NCI-H1092 (cell line): ENCODE results near the gene OR2T29.
"Not testable (repeated sequence)": the region's sequence is repeated elsewhere in the genome, so short reads cannot be mapped to it uniquely, and the experiment has no call there.

Experiments used
- DNase-seq: peaks from one replicate; lab custom pipeline; 2025; lab: John Stamatoyannopoulos, UW

OR2T29 gene

DNA sequence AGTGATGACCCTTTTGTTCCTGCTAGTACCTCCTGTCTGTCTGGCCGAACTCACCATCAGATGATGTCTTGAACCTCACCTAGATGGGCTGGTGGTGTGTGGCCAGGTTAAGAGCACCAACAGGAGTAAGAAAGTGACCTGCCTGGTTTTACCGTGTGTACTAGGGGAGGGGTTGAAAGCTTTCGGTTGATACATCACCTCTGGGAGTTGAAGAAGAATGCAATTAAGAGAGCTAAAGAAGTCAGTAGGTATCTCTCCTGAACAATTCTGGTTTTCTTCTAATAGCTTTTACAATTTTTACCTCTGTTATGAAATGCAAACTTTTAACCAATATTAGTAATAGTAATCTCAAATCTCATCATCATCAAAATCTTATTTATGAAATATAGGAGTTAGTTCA, at the start of gene OR2T29:
TSS of gene OR2T29 (minus strand) at position 101 of the 400 bp plus-strand sequence. CDS start 3,281 bp downstream, outside the sequence.
- not testable (repeated sequence) for DNase-seq

DNA sequence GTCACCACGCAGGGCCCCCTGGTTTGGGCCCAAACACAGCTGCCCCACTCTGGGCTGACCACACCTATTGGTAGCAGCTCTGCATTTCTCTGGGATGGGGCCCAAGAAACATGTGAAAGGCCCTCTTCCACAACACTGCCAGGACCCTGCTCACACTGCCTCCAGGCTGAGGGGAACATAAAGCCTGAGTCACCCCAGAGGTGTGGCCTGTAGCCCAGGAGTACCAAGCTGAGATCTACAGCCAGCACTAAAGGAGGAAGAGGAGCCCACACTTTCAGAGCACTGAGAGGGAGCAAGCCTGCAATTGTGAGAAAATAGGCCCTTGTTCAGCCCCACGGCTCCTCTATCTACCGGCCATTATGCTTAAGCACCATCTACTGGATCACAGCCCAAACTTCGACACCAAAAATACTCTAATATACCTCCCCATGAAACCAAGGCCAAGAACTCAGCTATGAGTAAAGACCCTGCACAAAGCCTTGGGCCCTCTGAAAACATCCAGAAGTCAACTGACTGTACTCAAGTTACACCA, 49.4 kb upstream of the OR2T29 start:
- no peak for DNase-seq

DNA sequence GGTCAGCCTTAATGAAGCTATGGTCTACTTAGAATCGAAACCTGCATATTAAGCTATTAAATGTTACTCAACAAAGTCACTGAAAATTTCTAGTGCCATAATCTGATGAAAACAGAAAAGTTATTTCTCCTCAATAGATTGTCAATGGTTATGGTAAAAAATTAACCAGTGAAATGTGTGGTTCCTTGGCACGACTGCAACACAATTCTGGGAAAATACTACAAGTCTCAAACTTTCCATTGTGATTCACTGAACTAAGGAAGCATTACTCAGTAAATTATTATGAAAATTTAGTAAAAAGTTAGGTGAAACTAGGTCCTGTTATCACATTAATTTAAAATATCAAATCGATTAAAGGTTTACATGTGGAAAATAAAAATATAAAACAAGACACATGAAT, 47.7 kb upstream of the OR2T29 start:
- no peak for DNase-seq

DNA sequence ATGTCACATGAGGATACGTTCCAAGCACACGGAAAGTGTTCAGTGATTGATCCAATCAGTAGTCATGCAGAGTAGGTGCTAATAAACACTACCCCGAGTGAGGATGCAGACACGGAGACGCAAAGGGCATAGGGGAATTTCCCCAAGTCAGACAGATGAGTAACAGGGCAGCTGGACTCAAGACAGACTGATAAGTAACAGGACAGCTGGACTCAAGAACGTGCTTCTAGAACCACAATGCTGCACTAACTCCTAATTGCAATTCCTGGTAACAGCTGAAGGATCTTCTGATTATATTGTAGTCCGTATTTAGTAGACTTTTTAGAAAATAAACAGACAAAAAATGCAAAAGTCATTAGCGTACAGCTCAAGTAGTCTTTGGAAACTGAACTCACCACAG, 36.8 kb upstream of the OR2T29 start:
- DNase-seq, result no peak

DNA sequence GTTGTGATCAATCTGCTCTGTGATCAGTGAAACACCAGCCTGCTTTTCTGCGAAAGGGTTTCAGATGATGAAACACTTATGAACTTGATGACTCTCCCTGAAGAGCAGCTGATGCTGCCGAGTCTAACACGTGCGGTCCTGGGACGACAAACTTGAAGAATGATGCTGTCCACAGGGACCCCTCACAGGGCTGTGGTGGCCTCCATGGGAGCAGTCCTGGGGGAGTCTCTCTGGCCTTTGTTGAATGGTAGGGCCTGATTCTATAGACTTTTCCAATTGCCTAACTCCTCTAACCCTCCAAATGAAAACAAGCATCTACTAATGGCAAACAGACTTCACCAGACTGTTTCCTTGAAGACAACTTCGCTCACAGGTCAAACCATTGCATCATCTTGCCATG, 35.0 kb upstream of the OR2T29 start, which contains the start of gene OR2T10:
TSS of gene OR2T10 (minus strand) at position 112 of the 400 bp plus-strand sequence. CDS start 3,932 bp downstream, outside the sequence.
- DNase-seq, result no peak

GRCh38 chr1:248596615-248597014, 34.0 kb upstream of the OR2T29 start:
- no peak for DNase-seq

GRCh38 chr1:248593226-248593625, 30.7 kb upstream of the OR2T29 start:
- no peak for DNase-seq

- DNase-seq, result no peak
Measured at GRCh38 chr1:248592655-248593054, 30.1 kb upstream of the OR2T29 start.

- no peak for DNase-seq
Measured at GRCh38 chr1:248590055-248590454, 27.5 kb upstream of the OR2T29 start.

DNA sequence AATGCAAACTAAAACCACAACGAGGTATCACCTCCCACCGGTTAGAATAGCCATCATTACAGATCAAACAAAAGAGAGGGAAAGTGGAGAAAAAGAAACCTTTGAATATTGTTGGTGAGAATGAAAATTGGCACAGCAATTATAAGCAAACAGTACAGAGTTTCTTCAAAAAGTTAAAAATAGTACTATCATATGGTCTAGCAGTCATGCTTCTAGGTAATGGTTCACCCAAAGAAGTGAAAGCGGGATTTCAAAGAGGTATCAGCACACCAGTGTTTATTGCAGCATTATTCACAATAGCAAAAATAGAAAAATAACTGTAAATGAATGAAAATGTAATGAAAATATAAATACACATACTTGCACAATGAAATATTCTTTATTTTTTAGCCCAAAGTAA, 26.8 kb upstream of the OR2T29 start:
- DNase-seq, result no peak

GRCh38 chr1:248585266-248585665, 22.7 kb upstream of the OR2T29 start:
- DNase-seq, result no peak

DNA sequence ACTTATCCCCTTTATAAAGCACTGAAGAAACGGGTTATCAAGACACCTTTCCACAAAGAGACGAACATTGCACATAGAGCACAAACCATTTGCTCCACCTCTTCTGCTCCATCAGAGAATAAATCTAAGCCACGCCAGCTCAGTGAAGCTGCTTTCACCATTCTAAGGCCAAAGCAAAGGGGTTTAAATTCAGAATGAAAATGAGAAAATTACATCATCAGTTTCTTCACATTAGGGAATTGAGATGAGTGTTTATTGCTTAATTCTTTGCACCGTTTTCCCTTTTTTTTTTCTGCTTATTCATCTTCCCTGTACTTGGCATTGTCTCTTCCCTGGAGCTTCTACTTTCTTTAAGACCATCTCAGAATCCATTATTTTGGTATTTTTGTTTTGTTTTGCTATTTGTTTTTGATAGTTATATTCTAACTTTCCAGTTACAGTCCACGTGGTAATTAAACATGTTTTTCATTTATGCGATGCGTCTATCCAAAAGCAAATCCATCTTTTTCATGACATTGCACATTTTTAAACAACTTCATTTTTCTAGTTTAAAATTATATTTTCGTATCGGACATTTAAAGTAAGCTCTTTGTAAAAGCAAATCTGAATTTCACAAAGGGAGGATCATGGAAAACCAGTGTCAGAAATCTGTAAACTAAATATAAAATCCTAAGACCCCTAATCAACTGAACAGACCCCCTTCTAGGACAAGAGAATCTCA, 13.8 kb upstream of the OR2T29 start:
- no peak for DNase-seq

- not testable (repeated sequence) for DNase-seq
Measured at GRCh38 chr1:248574657-248575056, 12.1 kb upstream of the OR2T29 start, which contains the start of gene OR2T34. TSS of gene OR2T34 (minus strand) at chr1:248574757. CDS start at chr1:248574757, 0 bp downstream.

DNA sequence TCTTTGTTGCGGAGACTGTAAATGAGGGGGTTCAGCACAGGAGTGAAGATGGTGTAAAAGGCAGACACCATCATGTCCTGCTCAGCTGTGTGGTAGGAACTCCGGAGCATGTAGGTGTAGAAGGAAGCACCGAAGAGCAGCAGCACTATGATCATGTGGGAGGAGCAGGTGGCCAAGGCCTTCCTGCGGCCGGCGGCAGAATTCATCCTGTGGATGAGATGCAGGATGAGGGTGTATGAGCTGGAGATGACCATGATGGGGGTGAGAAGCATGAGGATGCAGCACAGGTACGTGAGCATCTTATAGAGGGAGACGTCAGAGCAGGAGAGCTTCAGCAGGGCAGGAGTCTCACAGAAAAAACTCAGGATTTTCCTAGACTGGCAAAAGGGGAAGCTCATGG, 11.3 kb upstream of the OR2T29 start:
- DNase-seq, result not testable (repeated sequence)

GRCh38 chr1:248572049-248572448, 9.5 kb upstream of the OR2T29 start:
- not testable (repeated sequence) for DNase-seq

DNA sequence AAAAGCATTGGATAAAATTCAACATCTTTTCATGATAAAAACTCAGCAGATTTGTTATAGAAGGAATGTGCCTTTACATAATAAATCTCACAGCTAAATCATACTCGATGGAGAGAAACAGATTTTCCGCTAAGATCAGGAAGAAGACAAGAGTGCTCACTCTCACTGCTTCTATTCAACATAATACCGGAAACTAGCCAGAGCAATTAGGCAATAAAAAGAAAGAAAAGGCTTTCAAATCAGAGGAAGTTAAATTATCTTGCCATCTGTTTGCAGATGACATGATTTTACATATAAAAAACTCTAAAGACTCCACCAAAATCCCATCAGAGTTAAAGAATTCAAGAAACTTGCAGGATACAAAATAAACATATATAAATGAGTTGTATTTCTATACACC, 8.2 kb upstream of the OR2T29 start:
- DNase-seq, result not testable (repeated sequence)

DNA sequence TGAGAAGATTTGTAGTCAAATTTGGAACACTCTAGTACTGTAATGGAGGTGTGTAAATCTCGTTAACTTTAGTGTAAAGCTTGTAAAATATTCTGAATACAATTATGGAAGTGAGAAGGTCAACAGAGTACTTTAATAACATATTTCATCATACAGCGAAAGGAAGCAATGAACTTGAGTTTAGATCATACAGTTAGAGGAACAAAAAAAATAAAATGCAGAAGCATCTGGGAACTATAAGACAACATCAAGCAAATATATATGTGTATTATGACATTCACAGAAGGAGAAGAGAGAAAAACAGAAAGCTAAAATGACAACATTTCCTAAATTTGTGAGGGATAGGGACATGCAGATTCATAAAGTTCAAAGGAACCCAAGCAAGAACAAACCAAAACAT, 6.5 kb upstream of the OR2T29 start:
- DNase-seq, result not testable (repeated sequence)

- DNase-seq, result not testable (repeated sequence)
Measured at GRCh38 chr1:248565530-248566373, 3.2 kb upstream of the OR2T29 start.

DNA sequence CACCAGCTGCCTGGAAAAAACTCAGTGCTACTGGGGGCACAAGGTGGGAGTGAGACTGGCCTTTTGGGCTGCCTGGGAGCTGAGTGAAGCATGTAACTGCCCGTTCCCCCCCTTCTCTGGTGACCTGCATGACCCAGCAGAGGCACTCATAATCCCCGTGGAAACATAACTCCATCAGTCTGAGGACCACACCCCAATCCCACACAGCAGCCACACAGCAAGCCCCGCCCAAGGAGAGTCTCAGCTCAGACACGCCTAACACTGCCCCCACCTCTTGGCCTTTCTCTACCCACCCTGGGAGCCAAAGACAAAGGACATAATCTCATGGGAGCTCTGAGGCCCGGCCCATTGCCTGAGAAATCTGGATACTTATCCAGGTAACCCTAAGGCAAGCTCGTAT, 11.5 kb downstream of the OR2T29 start:
- DNase-seq, result not testable (repeated sequence)

GRCh38 chr1:248547383-248547782, 15.2 kb downstream of the OR2T29 start:
- DNase-seq, result not testable (repeated sequence)

DNA sequence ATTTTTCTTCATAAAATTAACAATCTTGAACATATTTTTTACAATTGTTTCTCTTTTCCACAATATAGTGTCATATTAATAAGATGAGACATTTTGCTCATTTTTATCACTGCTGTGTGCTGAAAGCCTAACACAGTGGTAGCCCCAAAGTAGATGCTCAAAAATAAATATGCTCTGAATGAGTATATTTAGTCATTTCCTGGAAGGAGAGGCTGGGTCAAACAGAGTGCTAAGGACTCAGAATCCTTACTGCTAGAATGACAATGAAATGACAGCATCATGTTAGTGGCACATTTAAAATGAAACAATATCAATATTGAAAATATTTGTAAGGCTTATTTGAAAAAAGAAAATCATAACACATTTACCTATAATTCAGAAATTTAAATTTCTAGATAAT, 25.1 kb downstream of the OR2T29 start:
- DNase-seq, result not testable (repeated sequence)

DNA sequence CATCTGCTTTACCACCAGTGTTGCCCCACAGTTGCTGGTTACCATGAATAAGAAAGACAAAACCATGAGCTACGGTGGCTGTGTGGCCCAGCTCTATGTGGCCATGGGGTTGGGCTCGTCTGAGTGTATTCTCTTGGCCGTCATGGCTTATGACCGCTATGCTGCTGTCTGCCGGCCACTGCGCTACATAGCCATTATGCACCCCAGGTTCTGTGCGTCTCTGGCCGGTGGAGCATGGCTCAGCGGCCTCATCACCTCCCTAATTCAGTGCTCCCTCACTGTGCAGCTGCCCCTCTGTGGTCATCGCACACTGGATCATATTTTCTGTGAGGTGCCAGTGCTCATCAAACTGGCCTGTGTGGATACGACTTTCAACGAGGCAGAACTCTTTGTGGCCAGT, 40.7 kb downstream of the OR2T29 start:
- DNase-seq, result no peak

- DNase-seq, result not testable (repeated sequence)
Measured at GRCh38 chr1:248510217-248510616, 52.4 kb downstream of the OR2T29 start.
